Gastroesophageal sphincter (tissue), 3 donors: ENCODE results near the gene MPZ.

Experiments used
- EP300 ChIP-seq: sonication (generic); formaldehyde crosslinking; IDR thresholded peaks from one replicate; pipeline ENCODE4 v1.6.1; 2017; ENCODE audit warnings: antibody characterized with exemption, mild to moderate bottlenecking
- POLR2A ChIP-seq, 2 donors: fragments of 450-650 bp; IDR thresholded peaks; one replicate each; pipeline ENCODE4 v1.6.1; 2017; ENCODE audit warnings: antibody characterized with exemption in 2 of 2, mild to moderate bottlenecking in 2 of 2, moderate library complexity in 1 of 2
- POLR2AphosphoS5 ChIP-seq: sonication (generic); formaldehyde crosslinking; IDR thresholded peaks from one replicate; pipeline ENCODE4 v1.6.1; 2017; ENCODE audit warnings: antibody characterized with exemption
- TF ChIP-seq, protein P1 (sequence below), 4 experiments: fragments of 200-600 bp in 2 of 4; fragments of 450-650 bp in 2 of 4; sonication (generic) in 1 of 4; IDR thresholded peaks; one replicate each; pipeline ENCODE4 v1.5.1; 2017 to 2019; ENCODE audit warnings: antibody characterized with exemption in 4 of 4, mild to moderate bottlenecking in 2 of 4, moderate library complexity in 2 of 4

DNA sequence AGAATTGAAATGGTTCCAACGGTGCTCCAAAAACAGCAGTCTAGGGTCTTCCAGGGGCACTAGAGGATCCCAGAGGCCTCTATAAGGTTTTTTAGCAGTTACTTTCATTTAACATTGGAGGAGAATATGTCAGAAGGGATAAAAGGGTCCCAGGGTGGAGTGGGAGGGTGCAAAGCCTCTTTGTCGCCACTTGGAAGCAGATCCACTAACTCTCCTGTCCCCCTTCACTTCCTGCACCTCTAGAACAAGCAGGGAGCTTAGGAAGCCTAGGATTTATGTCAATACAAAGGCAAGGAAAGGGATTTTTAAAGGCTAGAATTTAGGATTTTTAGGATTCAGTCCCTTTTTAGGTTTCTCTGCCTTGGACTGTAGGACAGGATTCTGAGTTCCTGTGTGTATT is 42.9 kb downstream of the MPZ start:
- TF ChIP-seq, protein P1, sequence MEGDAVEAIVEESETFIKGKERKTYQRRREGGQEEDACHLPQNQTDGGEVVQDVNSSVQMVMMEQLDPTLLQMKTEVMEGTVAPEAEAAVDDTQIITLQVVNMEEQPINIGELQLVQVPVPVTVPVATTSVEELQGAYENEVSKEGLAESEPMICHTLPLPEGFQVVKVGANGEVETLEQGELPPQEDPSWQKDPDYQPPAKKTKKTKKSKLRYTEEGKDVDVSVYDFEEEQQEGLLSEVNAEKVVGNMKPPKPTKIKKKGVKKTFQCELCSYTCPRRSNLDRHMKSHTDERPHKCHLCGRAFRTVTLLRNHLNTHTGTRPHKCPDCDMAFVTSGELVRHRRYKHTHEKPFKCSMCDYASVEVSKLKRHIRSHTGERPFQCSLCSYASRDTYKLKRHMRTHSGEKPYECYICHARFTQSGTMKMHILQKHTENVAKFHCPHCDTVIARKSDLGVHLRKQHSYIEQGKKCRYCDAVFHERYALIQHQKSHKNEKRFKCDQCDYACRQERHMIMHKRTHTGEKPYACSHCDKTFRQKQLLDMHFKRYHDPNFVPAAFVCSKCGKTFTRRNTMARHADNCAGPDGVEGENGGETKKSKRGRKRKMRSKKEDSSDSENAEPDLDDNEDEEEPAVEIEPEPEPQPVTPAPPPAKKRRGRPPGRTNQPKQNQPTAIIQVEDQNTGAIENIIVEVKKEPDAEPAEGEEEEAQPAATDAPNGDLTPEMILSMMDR (IDR thresholded peaks at IDR 0.05) = no peak
- TF ChIP-seq POLR2AphosphoS5 = no peak
- TF ChIP-seq POLR2A (IDR thresholded peaks at IDR 0.05) = no peak
- no peak for TF ChIP-seq EP300
